Caco-2 (cell line): ENCODE data around the gene WWP2. TPM values are rescaled to one million over a fixed set of nuclear protein-coding genes. Genes with fewer than 3 reads are reported as not detected.

Source experiments
- BruUV-seq: library from RNA; stranded (reverse); fragments of 400-500 nt; replicated peaks from 2 replicates; lab custom pipeline; 2021; lab: Mats Ljungman, UMichigan
- CTCF ChIA-PET: fragments of 300-600 bp; sonication (Branson Sonifier 250); formaldehyde crosslinking; loops from one replicate; lab custom pipeline; 2022; ENCODE audit warnings: antibody characterized with exemption; lab: Charles Lee
- POLR2A ChIA-PET: fragments of 300-600 bp; sonication (Branson Sonifier 250); formaldehyde crosslinking; loops from one replicate; lab custom pipeline; 2022; ENCODE audit warnings: antibody characterized with exemption; lab: Charles Lee
- DNase-seq, 2 experiments: peaks; one replicate each; pipeline versions ENCODE4 v3.0.0 to v3.0.0-alpha.2; 2020 to 2022
- H3K27me3 ChIP-seq: replicated peaks from 2 replicates; pipeline ENCODE4 v1.6.0; 2011; ENCODE audit warnings: low read length; ENCODE audit not compliant: control insufficient read depth, insufficient read depth
- H3K36me3 ChIP-seq: 2 replicates; pipeline ENCODE4 v1.5.1; 2011; ENCODE audit warnings: low read length; ENCODE audit not compliant: control insufficient read depth, insufficient read depth
- H3K4me1 ChIP-seq: fragments of 250-450 bp; sonication (Bioruptor Pico); 2 replicates; pipeline ENCODE4 v1.5.1; 2020; ENCODE audit warnings: mild to moderate bottlenecking
- H3K4me3 ChIP-seq: 2 replicates; pipeline ENCODE4 v1.5.1; 2011; ENCODE audit warnings: low read depth, mild to moderate bottlenecking, control low read depth, low read length
- H3K9me3 ChIP-seq: fragments of 250-450 bp; sonication (Bioruptor Pico); 2 replicates; pipeline ENCODE4 v1.5.1; 2020; ENCODE audit warnings: mild to moderate bottlenecking, moderate library complexity
- H3K27ac Mint-ChIP-seq: one replicate; pipeline ENCODE4 v1.8.0; 2022; ENCODE audit warnings: mixed read lengths; ENCODE audit not compliant: unreplicated experiment
- H3K27me3 Mint-ChIP-seq: one replicate; pipeline ENCODE4 v1.8.0; 2022; ENCODE audit warnings: mixed read lengths; ENCODE audit not compliant: insufficient read depth, unreplicated experiment
- H3K36me3 Mint-ChIP-seq: one replicate; pipeline ENCODE4 v1.8.0; 2022; ENCODE audit warnings: mild to moderate bottlenecking, mixed read lengths; ENCODE audit not compliant: insufficient read depth, unreplicated experiment
- H3K4me1 Mint-ChIP-seq: one replicate; pipeline ENCODE4 v1.8.0; 2022; ENCODE audit warnings: low read depth, mixed read lengths; ENCODE audit not compliant: unreplicated experiment
- H3K4me3 Mint-ChIP-seq: one replicate; pipeline ENCODE4 v1.8.0; 2022; ENCODE audit warnings: mild to moderate bottlenecking, moderate library complexity, mixed read lengths; ENCODE audit not compliant: unreplicated experiment
- H3K9me3 Mint-ChIP-seq: one replicate; pipeline ENCODE4 v1.8.0; 2022; ENCODE audit warnings: mixed read lengths; ENCODE audit not compliant: unreplicated experiment
- intact Hi-C: fragments of 100-400 bp; cut with micrococcal nuclease; formaldehyde crosslinking; loops from one replicate; pipeline ENCODE4 v1.10.0; 2022; ENCODE audit not compliant: unreplicated experiment
- total RNA-seq: library from RNA; stranded (reverse); gene quantifications from 2 replicates; pipeline ENCODE4 v1.2.3, GENCODE V29; 2022
- TF ChIP-seq, protein P1 (sequence below), 2 experiments: fragments of 200-600 bp in 1 of 2; IDR thresholded peaks; 1 replicate in 1 of 2; 2 replicates in 1 of 2; pipeline versions ENCODE4 v1.5.1 to v1.8.0; 2011 to 2022; ENCODE audit warnings: antibody characterized with exemption in 1 of 2, control low read depth in 1 of 2, inconsistent platforms in 1 of 2, low read depth in 1 of 2, low read length in 1 of 2, mild to moderate bottlenecking in 1 of 2, moderate library complexity in 1 of 2; ENCODE audit not compliant: insufficient read depth in 1 of 2, severe bottlenecking in 1 of 2, unreplicated experiment in 1 of 2

The WWP2 gene
- total RNA-seq, 1 experiment from 2014 or later = 39.7 TPM

DNA sequence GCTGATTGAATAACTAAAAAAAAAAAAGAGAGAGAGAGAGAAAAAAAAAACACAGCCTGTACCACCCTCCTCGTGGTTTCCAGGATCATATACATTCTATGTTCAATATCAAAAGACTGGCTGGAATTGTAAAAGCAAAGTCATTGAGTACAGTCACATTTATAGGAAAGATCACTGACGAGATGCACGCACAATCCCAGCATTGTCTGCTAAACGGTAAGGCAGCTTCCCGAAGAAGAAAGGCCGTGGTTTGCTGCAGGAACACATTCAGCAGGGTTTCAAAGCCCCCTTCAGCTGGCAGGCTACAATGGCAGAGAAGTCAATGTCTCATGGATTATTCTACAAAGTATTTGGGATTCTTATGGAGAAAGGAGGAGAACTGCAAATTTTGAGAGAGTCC, 45.1 kb upstream of the WWP2 start:
- Mint-ChIP-seq H3K4me1 (no peaks in the 10 kb centered on the region), H3K27ac (no peak overlapping the region), H3K36me3 (peaks cover 83% of the 10 kb centered on the region), H3K27me3 (no peaks in the 10 kb centered on the region), H3K9me3 (no peaks in the 10 kb centered on the region), H3K4me3 (no peak overlapping the region)
- Histone ChIP-seq H3K4me3 (no peak overlapping the region), H3K4me1 (no peaks in the 10 kb centered on the region), H3K27me3 (no peaks in the 10 kb centered on the region), H3K9me3 (no peaks in the 10 kb centered on the region), H3K36me3 (peaks cover 4% of the 10 kb centered on the region)
- intact Hi-C loops = no loop called here
- peak in 1 of 2 experiments; percentile 22 for DNase-seq
- POLR2A ChIA-PET = no interaction called here
- BruUV-seq = no TSS peak
- CTCF ChIA-PET = no interaction called here
- TF ChIP-seq, protein P1, sequence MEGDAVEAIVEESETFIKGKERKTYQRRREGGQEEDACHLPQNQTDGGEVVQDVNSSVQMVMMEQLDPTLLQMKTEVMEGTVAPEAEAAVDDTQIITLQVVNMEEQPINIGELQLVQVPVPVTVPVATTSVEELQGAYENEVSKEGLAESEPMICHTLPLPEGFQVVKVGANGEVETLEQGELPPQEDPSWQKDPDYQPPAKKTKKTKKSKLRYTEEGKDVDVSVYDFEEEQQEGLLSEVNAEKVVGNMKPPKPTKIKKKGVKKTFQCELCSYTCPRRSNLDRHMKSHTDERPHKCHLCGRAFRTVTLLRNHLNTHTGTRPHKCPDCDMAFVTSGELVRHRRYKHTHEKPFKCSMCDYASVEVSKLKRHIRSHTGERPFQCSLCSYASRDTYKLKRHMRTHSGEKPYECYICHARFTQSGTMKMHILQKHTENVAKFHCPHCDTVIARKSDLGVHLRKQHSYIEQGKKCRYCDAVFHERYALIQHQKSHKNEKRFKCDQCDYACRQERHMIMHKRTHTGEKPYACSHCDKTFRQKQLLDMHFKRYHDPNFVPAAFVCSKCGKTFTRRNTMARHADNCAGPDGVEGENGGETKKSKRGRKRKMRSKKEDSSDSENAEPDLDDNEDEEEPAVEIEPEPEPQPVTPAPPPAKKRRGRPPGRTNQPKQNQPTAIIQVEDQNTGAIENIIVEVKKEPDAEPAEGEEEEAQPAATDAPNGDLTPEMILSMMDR (IDR thresholded peaks at IDR 0.05; ENCODE audit: insufficient read depth in 1 of 2, low read depth in 1 of 2, low read length in 1 of 2, severe bottlenecking in 1 of 2, unreplicated experiment in 1 of 2) = no peak

DNA sequence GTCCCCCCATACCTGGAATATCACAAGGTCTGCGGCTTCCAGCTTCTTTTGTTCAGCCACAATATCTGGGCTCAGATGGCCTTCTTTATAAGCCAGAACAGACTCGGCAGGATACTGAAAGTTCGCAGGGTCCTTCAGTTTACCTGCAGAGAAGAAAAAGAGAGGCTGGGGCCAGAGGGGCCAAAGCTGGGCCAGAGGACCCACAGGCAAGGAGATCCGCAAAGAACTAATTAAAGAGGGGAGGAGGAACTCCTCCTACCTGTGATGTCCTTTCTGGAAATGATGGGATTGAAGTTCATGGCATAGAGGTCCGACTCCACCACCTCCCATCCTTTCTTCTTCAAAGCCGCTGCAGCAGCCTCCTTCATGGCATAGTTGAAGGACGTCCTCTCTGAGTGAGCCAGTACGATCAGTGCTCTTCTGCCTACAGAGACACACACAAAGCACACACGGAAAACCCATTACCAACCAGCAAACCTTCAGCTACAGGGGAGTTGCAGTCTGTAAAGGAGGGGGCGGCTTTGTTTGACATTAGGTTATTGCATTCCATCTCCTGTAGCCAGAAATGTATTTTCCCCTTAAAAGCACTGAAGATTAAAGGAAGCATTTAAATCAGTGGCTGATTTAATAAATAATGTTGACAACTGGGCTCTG, 43.9 kb upstream of the WWP2 start:
- ChIA-PET CTCF (no interaction called here), POLR2A (no interaction called here)
- no peaks in the 10 kb centered on the region for H3K9me3 Mint-ChIP-seq
- H3K27me3 Mint-ChIP-seq = no peaks in the 10 kb centered on the region
- no peak overlapping the region for H3K4me3 Mint-ChIP-seq
- intact Hi-C loops = no loop called here
- H3K4me3 ChIP-seq = no peak overlapping the region
- H3K4me1 ChIP-seq = peaks cover 10% of the 10 kb centered on the region
- BruUV-seq = no TSS peak
- peaks cover 4% of the 10 kb centered on the region for H3K36me3 ChIP-seq
- H3K27me3 ChIP-seq = no peaks in the 10 kb centered on the region
- no peaks in the 10 kb centered on the region for H3K4me1 Mint-ChIP-seq
- no peak overlapping the region for H3K27ac Mint-ChIP-seq
- H3K9me3 ChIP-seq = no peaks in the 10 kb centered on the region
- TF ChIP-seq, protein P1 (IDR thresholded peaks at IDR 0.05; ENCODE audit: insufficient read depth in 1 of 2, low read depth in 1 of 2, low read length in 1 of 2, severe bottlenecking in 1 of 2, unreplicated experiment in 1 of 2) = no peak
- peak in 1 of 2 experiments; percentile 16 for DNase-seq
- peaks cover 80% of the 10 kb centered on the region for H3K36me3 Mint-ChIP-seq

DNA sequence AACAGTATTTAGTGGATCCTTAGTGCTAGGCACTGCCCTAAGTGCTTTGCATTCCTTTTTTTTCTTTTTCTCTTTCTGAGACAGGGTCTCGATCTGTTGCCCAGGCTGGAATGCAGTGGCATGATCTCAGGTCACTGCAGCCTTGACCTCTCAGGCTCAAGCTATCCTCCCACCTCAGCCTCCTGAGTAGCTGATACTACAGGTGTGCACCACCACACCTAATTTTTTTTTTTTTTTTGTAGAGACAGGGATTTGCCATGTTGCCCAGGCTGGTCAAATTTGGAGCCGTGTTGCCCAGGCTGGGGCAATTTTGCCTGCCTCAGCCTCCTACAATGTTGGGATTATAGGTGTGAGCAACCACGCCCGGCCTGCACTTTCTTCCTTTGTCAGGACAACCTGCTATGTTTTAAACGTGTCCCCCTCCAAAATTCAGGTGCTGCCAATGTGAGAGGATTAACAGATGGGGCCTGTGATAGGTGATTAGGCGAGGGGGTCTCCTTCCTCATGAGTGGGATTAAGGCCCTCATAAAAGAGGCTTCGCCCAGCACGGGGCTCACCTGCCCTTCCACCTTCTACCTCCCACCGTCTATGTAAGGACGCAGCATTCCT, 41.2 kb upstream of the WWP2 start:
- Mint-ChIP-seq H3K27me3 (no peaks in the 10 kb centered on the region), H3K27ac (peak overlapping the region; percentile 17), H3K4me1 (peaks cover 14% of the 10 kb centered on the region), H3K36me3 (peaks cover 68% of the 10 kb centered on the region), H3K9me3 (no peaks in the 10 kb centered on the region), H3K4me3 (no peak overlapping the region)
- no peaks in the 10 kb centered on the region for H3K9me3 ChIP-seq
- H3K27me3 ChIP-seq = no peaks in the 10 kb centered on the region
- ChIA-PET CTCF (interaction anchor here (0.7 kb wide), 1 partner anchor 35 kb away, joined by 5 read pairs; no protein-coding TSS in a partner anchor), POLR2A (interaction anchor here (0.7 kb wide), 1 partner anchor 9 kb away, joined by 3 read pairs; no protein-coding TSS in a partner anchor)
- no peak overlapping the region for H3K4me3 ChIP-seq
- intact Hi-C loops = no loop called here
- TF ChIP-seq, protein P1 (IDR thresholded peaks at IDR 0.05; ENCODE audit: insufficient read depth in 1 of 2, low read depth in 1 of 2, low read length in 1 of 2, severe bottlenecking in 1 of 2, unreplicated experiment in 1 of 2) = no peak
- no TSS peak for BruUV-seq
- peaks cover 27% of the 10 kb centered on the region for H3K4me1 ChIP-seq
- peak in 1 of 2 experiments; percentile 30 for DNase-seq
- H3K36me3 ChIP-seq = no peaks in the 10 kb centered on the region
